IMR-90 (cell line): ENCODE measurements around the gene CISTR. TPM values are rescaled to one million over a fixed set of nuclear protein-coding genes. Genes with fewer than 3 reads are reported as not detected.

ENCODE experiments used
- ATAC-seq: fragments of 200-7000 bp; cut with Tn5 transposase; 2 replicates; pipeline ENCODE4 v1.9.1; 2020; ENCODE audit warnings: low read depth, mild to moderate bottlenecking, moderate library complexity
- BruUV-seq: library from RNA; stranded (reverse); fragments of 400-500 nt; replicated peaks from 2 replicates; lab custom pipeline; 2021; lab: Mats Ljungman, UMichigan
- CTCF ChIA-PET: fragments of 300-600 bp; formaldehyde crosslinking; extraction: SDS; loops from one replicate; lab custom pipeline; 2021; ENCODE audit warnings: antibody characterized with exemption; lab: Yijun Ruan, JAX
- POLR2A ChIA-PET: fragments of 300-600 bp; sonication (Branson Sonifier 250); formaldehyde crosslinking; loops from one replicate; lab custom pipeline; 2022; ENCODE audit warnings: antibody characterized with exemption; ENCODE audit not compliant: unreplicated experiment; lab: Charles Lee
- DNase-seq: peaks from one replicate; pipeline ENCODE4 v3.0.0; 2013
- H2AFZ ChIP-seq: replicated peaks from 2 replicates; pipeline ENCODE3; 2013; ENCODE audit warnings: low read length, mild to moderate bottlenecking; ENCODE audit not compliant: poor library complexity
- H2AK5ac ChIP-seq: 2 replicates; pipeline ENCODE4 v1.6.1; 2013; ENCODE audit warnings: low read depth, low read length, inconsistent platforms
- H2AK9ac ChIP-seq: replicated peaks from 2 replicates; pipeline ENCODE3; 2013; ENCODE audit warnings: mild to moderate bottlenecking, low read depth, low read length, moderate library complexity; ENCODE audit not compliant: poor library complexity
- H2BK120ac ChIP-seq: 2 replicates; pipeline ENCODE4 v1.6.1; 2013; ENCODE audit warnings: low read depth, low read length, inconsistent platforms
- H2BK15ac ChIP-seq: 3 replicates; pipeline ENCODE4 v1.6.1; 2013; ENCODE audit warnings: low read depth, low read length, inconsistent platforms
- H2BK20ac ChIP-seq: 2 replicates; pipeline ENCODE4 v1.6.1; 2013; ENCODE audit warnings: low read depth, mild to moderate bottlenecking, inconsistent platforms, low read length, moderate library complexity
- H2BK5ac ChIP-seq: 2 replicates; pipeline ENCODE4 v1.6.1; 2013; ENCODE audit warnings: mild to moderate bottlenecking, low read depth, low read length, inconsistent platforms; ENCODE audit not compliant: poor library complexity, severe bottlenecking
- H3K14ac ChIP-seq: replicated peaks from 2 replicates; pipeline ENCODE4 v1.6.1; 2013; ENCODE audit warnings: low read depth, low read length, inconsistent platforms
- H3K18ac ChIP-seq: 2 replicates; pipeline ENCODE4 v1.6.1; 2013; ENCODE audit warnings: low read depth, low read length, control low read depth
- H3K23ac ChIP-seq: 2 replicates; pipeline ENCODE4 v1.6.1; 2013; ENCODE audit warnings: low read depth, low read length, inconsistent platforms
- H3K27ac ChIP-seq: 2 replicates; pipeline ENCODE4 v1.5.1; 2013; ENCODE audit warnings: mild to moderate bottlenecking, control low read depth, low read length; ENCODE audit not compliant: insufficient read depth
- H3K27me3 ChIP-seq: 2 replicates; pipeline ENCODE4 v1.6.1; 2013; ENCODE audit warnings: low read length; ENCODE audit not compliant: control insufficient read depth, insufficient read depth
- H3K36me3 ChIP-seq: 2 replicates; pipeline ENCODE4 v1.6.1; 2013; ENCODE audit warnings: low read length, mixed read lengths; ENCODE audit not compliant: control insufficient read depth, insufficient read depth
- H3K4ac ChIP-seq: 2 replicates; pipeline ENCODE4 v1.6.1; 2013; ENCODE audit warnings: low read depth, low read length, inconsistent platforms
- H3K4me1 ChIP-seq: 2 replicates; pipeline ENCODE4 v1.6.1; 2013; ENCODE audit warnings: low read length, mixed read lengths; ENCODE audit not compliant: control insufficient read depth, insufficient read depth
- H3K4me2 ChIP-seq: 2 replicates; pipeline ENCODE4 v1.6.1; 2013; ENCODE audit warnings: low read depth, mild to moderate bottlenecking, control low read depth, low read length, moderate library complexity
- H3K4me3 ChIP-seq: 2 replicates; pipeline ENCODE4 v1.5.1; 2013; ENCODE audit warnings: low read depth, mild to moderate bottlenecking, control low read depth, low read length, moderate library complexity; ENCODE audit not compliant: insufficient read depth
- H3K56ac ChIP-seq: 2 replicates; pipeline ENCODE4 v1.6.1; 2013; ENCODE audit warnings: low read length, inconsistent platforms; ENCODE audit not compliant: insufficient read depth; ENCODE audit errors: extremely low read depth
- H3K79me1 ChIP-seq, 2 experiments: 2 replicates each; pipeline ENCODE4 v1.6.1; 2013; ENCODE audit warnings: low read length in 2 of 2, inconsistent platforms in 1 of 2, low read depth in 1 of 2
- H3K9ac ChIP-seq: 2 replicates; pipeline ENCODE4 v1.6.1; 2013; ENCODE audit warnings: low read depth, low read length, control low read depth
- H3K9me1 ChIP-seq: 2 replicates; pipeline ENCODE4 v1.6.1; 2013; ENCODE audit warnings: low read length, inconsistent platforms; ENCODE audit not compliant: insufficient read depth
- H3K9me3 ChIP-seq: 2 replicates; pipeline ENCODE4 v1.6.1; 2013; ENCODE audit warnings: low read length; ENCODE audit not compliant: control insufficient read depth, insufficient read depth
- H4K20me1 ChIP-seq: 2 replicates; pipeline ENCODE4 v1.6.1; 2013; ENCODE audit warnings: low read length, inconsistent platforms; ENCODE audit not compliant: insufficient read depth
- H4K5ac ChIP-seq: 2 replicates; pipeline ENCODE4 v1.6.1; 2013; ENCODE audit warnings: mild to moderate bottlenecking, low read depth, low read length, control low read depth
- H4K8ac ChIP-seq, 2 experiments: 2 replicates each; pipeline ENCODE4 v1.6.1; 2013; ENCODE audit warnings: low read depth in 2 of 2, low read length in 2 of 2, control low read depth in 1 of 2, inconsistent platforms in 1 of 2
- H4K91ac ChIP-seq: 2 replicates; pipeline ENCODE4 v1.6.1; 2013; ENCODE audit warnings: low read depth, low read length, inconsistent platforms; ENCODE audit not compliant: insufficient read depth
- BHLHE40 ChIP-seq: fragments of 150-350 bp; IDR thresholded peaks from 2 replicates; pipeline ENCODE4 v1.6.1; 2016; ENCODE audit warnings: mild to moderate bottlenecking, low read depth, low read length
- MAZ ChIP-seq: IDR thresholded peaks from 2 replicates; pipeline ENCODE4 v1.6.1; 2012; ENCODE audit warnings: low read depth, mild to moderate bottlenecking, low read length, improper control_type of control experiment, moderate library complexity, borderline replicate concordance
- NFE2L2 ChIP-seq: fragments of 150-350 bp; IDR thresholded peaks from 2 replicates; pipeline ENCODE4 v1.6.1; 2016; ENCODE audit warnings: low read depth, mild to moderate bottlenecking, low read length
- RCOR1 ChIP-seq: IDR thresholded peaks from 2 replicates; pipeline ENCODE4 v1.6.1; 2012; ENCODE audit warnings: mild to moderate bottlenecking, low read length, improper control_type of control experiment; ENCODE audit not compliant: insufficient replicate concordance
- RFX5 ChIP-seq: IDR thresholded peaks from 2 replicates; pipeline ENCODE4 v1.8.0; 2012; ENCODE audit warnings: low read depth, mild to moderate bottlenecking, low read length, moderate library complexity
- WGBS, 2 experiments: methylation state at CpG; one replicate each; pipeline versions ENCODE4 v1.1.5 to v1.1.7; 2013; ENCODE audit warnings: missing lambda C conversion rate in 2 of 2; ENCODE audit not compliant: insufficient read length in 1 of 2; ENCODE audit errors: extremely low coverage in 2 of 2; 5-methylcytosine and 5-hydroxymethylcytosine counted together
- dilution Hi-C: fragments of 300-500 bp; cut with HindIII; formaldehyde crosslinking; loops from one replicate; pipeline ENCODE4 v1.14.3; 2018; ENCODE audit warnings: low sequenced_read_pairs; ENCODE audit not compliant: unreplicated experiment
- in situ Hi-C: fragments of 300-500 bp; cut with MboI; formaldehyde crosslinking; loops from 3 replicates; pipeline ENCODE4 v1.14.3; 2019; ENCODE audit warnings: low sequenced_read_pairs, inconsistent platforms, mixed read lengths
- intact Hi-C: fragments of 100-400 bp; cut with micrococcal nuclease; formaldehyde crosslinking; loops from 2 replicates; pipeline ENCODE4 v1.10.0; 2022
- polyA plus RNA-seq, 3 experiments: library from polyadenylated mRNA; depleted of rRNA; stranded (reverse); fragments of >200 nt; gene quantifications; 2 replicates each; pipeline ENCODE4 v1.2.3, GENCODE V29; 2012; ENCODE audit warnings: low replicate concordance in 1 of 3
- total RNA-seq: library from RNA; depleted of rRNA; stranded (reverse); fragments of >200 nt; gene quantifications from 2 replicates; pipeline ENCODE4 v1.2.3, GENCODE V29; 2012
- TF ChIP-seq, protein P1 (sequence below): conservative IDR thresholded peaks from 2 replicates; pipeline ENCODE4 v1.5.1; 2012; ENCODE audit warnings: mild to moderate bottlenecking, low read depth, low read length, improper control_type of control experiment

The CISTR gene
- total and polyA plus RNA-seq, 2 of the 4 experiments (the other 2 are of a cell fraction): not detected

GRCh38 chr12:53734425-53734824, 17.4 kb downstream of the CISTR start:
- Histone ChIP-seq H3K4ac (no peak overlapping the region), H3K4me3 (no peak overlapping the region), H3K27me3 (peaks cover 58% of the 10 kb centered on the region), H4K91ac (no peak overlapping the region), H3K4me1 (no peaks in the 10 kb centered on the region), H4K5ac (no peak overlapping the region), H2BK20ac (no peak overlapping the region), H3K9me1 (no peaks in the 10 kb centered on the region; the same call in 1 of the 2 replicates), H2BK15ac (no peak overlapping the region), H4K20me1 (no peaks in the 10 kb centered on the region), H3K36me3 (no peaks in the 10 kb centered on the region), H3K4me2 (no peak overlapping the region), H3K56ac (no peak overlapping the region), H2AK5ac (no peak overlapping the region), H3K23ac (no peak overlapping the region), H3K14ac (no peak overlapping the region), H2BK5ac (no peak overlapping the region), H3K79me1 (no peaks in the 10 kb centered on the region), H3K9ac (no peak overlapping the region), H3K27ac (no peak overlapping the region), H4K8ac (no peak overlapping the region), H2BK120ac (no peak overlapping the region), H2AFZ (no peak overlapping the region), H3K9me3 (0 out of 2 replicates have a peak, but pooled peaks cover 2% of the 10 kb centered on the region), H3K18ac (no peak overlapping the region), H2AK9ac (no peak overlapping the region)
- dilution Hi-C loops (no loop called here), intact Hi-C loops (no loop called here), in situ Hi-C loops (no loop called here)
- ATAC-seq (no peak), DNase-seq (no peak)
- POLR2A ChIA-PET: no interaction called here
- WGBS, 2 experiments: no CpG with 5 or more reads among the region's 9 CpGs
- TF ChIP-seq MAZ (no peak), NFE2L2 (no peak), RFX5 (no peak), RCOR1 (no peak), BHLHE40 (no peak)
- TF ChIP-seq, protein P1, sequence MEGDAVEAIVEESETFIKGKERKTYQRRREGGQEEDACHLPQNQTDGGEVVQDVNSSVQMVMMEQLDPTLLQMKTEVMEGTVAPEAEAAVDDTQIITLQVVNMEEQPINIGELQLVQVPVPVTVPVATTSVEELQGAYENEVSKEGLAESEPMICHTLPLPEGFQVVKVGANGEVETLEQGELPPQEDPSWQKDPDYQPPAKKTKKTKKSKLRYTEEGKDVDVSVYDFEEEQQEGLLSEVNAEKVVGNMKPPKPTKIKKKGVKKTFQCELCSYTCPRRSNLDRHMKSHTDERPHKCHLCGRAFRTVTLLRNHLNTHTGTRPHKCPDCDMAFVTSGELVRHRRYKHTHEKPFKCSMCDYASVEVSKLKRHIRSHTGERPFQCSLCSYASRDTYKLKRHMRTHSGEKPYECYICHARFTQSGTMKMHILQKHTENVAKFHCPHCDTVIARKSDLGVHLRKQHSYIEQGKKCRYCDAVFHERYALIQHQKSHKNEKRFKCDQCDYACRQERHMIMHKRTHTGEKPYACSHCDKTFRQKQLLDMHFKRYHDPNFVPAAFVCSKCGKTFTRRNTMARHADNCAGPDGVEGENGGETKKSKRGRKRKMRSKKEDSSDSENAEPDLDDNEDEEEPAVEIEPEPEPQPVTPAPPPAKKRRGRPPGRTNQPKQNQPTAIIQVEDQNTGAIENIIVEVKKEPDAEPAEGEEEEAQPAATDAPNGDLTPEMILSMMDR: no peak
- BruUV-seq: no TSS peak
- CTCF ChIA-PET: interaction anchor here (1.2 kb wide), 1 partner anchor 12 kb away, joined by 7 read pairs; no protein-coding TSS in a partner anchor
